22Rv1 (cell line): ENCODE measurements around the gene IL25.

Experiments
- CTCF ChIP-seq: fragments of 450-650 bp; IDR thresholded peaks from 2 replicates; pipeline ENCODE4 v1.5.1; 2017; ENCODE audit warnings: mild to moderate bottlenecking
- ZFX ChIP-seq: fragments of 450-650 bp; IDR thresholded peaks from 2 replicates; pipeline ENCODE4 v1.6.1; 2017; ENCODE audit warnings: antibody characterized with exemption, borderline replicate concordance

GRCh38 chr14:23411563-23412525, 39.2 kb downstream of the IL25 start:
- no peak for TF ChIP-seq CTCF
- no peak for TF ChIP-seq ZFX
